Activated CD8-positive, alpha-beta memory T cell treated with anti-CD3 and anti-CD28 coated beads for 24 hours (primary cell): ENCODE data around the gene HOXA10.

Experiments
- DNase-seq: peaks from one replicate; pipeline ENCODE4 v3.0.0-alpha.2; 2020

HOXA10 gene

GRCh38 chr7:27154901-27155815, 19.0 kb downstream of the HOXA10 start:
- DNase-seq = peak; percentile 75

GRCh38 chr7:27154369-27154768, 19.8 kb downstream of the HOXA10 start:
- peak; percentile 53 for DNase-seq

- DNase-seq = peak; percentile 46
These were observed 20.6 kb downstream of the HOXA10 start for GRCh38 chr7:27153526-27153925.

DNA sequence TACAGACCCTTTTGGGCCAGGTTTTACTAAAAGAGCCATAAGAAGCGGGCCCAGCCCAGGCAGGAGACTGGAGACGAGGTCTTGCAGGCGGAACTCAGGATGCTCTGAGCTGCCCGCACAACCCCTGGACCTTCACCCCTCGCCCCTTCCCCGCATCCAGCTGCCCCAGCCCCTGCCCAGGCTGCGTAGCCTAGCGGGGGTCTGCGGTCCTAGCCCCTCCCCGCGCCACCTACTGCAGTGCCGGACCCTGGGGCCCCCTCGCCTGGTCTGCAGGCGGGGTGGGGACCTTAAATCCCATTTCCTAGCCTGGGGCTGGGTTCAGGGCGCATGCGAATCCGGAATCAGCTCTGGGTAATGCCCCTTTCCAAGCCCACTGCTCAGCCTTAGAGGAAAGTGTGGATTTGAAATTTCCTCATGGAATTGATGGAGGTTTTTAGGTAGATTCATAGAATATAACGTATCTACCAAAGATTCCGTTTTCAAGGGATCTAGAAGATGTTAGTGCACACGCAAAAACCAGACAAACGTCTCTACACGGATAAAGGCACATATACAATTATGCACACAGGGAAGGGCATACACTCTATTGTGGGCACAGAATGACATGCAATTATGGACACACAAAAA, 21.2 kb downstream of the HOXA10 start:
- DNase-seq = no peak

DNA sequence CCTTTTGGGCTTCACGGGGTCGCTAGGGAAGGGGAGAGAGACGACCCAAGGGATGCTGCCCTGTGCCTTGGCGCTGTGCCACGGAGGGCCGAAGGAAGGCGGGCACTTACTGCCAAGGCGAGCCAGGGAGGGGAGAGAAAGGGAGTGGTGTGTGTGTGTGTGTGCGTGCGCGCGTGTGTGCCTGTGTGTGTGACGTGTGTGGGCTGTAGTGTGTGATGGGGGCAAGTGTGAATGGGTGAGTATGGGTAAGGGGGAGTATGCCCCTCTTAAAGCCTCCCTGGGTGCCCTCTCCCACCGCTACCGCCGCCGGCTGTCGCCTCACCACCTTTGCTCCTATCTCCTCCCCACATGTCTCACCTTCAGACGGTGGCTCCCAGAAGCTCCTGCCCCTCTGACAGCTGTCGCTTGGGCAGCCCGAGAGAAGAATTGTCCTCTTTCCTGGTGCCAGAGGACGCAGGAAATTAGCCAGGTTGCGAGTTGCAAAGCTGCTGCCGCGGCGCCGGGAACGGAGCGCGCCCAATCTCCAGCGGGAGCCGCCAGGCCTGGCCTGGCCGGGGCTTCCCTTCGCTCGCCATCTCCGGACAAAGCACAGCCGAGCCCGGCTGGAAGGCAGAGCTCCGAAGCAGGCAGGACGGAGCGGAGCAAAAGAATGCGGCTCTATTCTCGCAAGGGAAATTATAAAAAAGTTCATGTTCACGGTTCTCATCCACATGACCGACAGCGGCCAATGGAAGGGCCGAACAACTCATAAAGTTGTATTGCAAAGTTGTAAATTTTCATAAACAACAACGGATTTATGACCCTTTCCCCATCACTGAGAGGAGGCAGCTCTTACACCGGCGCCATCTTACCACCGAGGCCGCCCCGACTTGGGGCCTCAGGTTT, 21.9 kb downstream of the HOXA10 start, which contains the start of gene HOXA3:
TSS of gene HOXA3 (minus strand) at position 653 of the 885 bp plus-strand sequence. CDS start 41,943 bp downstream, outside the sequence.
- DNase-seq = peak; percentile 60

- peak; percentile 59 for DNase-seq
These were observed 22.7 kb downstream of the HOXA10 start for GRCh38 chr7:27151341-27151930.

- peak; percentile 87 for DNase-seq
These were observed 23.4 kb downstream of the HOXA10 start for GRCh38 chr7:27150568-27151340.

GRCh38 chr7:27149842-27150567, 24.1 kb downstream of the HOXA10 start:
- no peak for DNase-seq

GRCh38 chr7:27148756-27149641, 25.1 kb downstream of the HOXA10 start:
- DNase-seq = peak; percentile 54

- peak; percentile 57 for DNase-seq
These were observed 25.9 kb downstream of the HOXA10 start for GRCh38 chr7:27148031-27148755.

DNA sequence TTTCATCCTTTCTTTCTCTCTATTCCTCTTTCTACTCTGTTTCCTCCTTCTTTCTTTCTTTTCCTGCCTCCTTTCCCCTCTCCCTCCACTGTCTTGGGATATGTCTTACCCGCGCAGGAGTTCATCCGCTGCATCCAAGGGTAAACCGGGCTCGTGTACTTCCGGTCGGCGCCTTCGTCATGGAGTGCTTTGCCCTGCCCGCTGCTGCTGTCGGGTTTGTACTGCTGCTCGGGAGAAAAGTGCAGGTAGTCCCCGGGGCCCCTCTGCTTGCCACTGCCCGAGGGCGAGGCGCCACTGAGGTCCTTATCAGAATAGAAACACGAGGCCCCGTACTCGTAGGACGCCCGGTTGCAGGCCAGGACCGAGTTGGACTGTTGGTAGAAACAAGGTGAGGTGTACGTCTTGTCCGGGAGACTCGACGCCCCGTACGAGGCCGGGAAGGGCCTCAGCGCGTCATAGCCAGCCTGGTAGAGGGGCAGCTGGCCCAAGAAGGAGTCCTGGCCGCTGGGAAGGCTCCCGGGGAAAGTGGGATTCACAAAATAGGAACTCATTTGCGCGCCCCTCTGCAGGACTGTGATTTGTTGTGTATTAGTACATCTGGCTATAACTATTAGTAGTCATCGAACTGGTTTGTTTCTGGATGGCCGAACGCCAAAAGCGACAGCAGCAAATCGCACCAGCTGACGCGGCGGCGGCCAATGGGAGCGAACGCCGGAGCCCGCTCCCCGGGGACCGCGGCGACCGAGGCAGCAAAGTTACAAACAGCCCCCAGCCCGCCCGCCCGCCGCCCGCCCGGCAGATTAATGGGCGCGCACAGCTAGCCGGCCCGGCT, 26.7 kb downstream of the HOXA10 start, which contains the start of gene HOXA6:
TSS of gene HOXA6 (minus strand) at position 576 of the 832 bp plus-strand sequence. CDS start at position 551, 25 bp downstream.
- peak; percentile 56 for DNase-seq

DNA sequence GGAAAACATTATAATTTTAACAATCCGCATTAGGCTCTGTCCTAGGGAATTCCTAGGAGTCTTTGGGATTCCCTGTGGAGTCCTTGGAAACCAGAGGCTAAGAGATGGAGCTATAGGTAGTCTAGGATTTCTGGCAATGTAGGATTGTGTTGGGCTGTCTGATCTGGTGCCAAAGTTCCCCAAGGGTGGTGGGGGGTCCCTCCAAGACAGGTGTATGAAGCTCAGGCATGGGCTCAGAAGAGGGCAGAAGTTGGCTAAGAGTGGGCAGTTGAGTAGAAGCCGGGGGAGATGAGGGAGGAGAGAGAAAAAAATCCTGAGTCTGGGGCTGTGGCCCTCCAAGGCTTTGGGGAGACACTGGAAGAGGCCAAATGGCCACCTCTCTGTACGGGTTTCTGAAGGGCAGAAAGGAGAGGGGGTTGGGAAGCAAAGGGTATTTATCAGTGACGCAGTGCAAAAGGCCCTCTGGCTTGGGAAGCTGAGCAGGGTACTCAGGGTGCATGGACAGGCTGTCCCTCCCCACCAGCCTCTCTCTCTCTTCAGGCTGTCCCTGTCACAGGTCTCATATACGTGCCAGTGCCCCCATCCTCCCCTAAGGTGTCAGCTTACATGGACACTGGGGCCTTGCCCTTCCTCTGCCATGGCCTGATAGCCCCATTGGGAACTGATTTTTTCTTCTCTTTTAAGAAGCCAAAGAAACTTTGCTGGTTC, 27.5 kb downstream of the HOXA10 start:
- peak; percentile 54 for DNase-seq

DNA sequence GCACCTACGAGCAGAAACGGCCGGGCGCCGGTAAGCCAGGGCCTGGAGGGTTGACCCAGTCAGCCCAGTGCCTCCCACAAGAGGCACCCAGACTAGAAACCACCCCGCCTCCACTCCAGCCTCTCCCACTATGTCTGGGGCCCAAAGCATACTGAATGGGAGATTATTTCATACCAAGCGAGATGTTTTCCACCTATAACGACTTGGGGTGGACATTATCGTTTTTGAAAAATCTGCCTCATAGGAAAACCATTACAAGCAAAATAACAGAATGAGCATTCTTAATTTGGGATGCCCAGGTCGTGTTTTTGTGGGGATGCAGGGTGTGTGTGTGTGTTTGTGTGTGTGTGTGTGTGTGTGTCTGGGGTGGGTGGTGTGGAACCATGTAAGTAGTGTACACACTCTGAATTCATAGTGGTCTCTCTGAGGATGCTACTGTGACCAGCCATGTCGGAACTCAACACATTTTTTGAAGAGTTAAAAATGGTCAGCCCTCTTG, 28.2 kb downstream of the HOXA10 start:
- peak; percentile 32 for DNase-seq

DNA sequence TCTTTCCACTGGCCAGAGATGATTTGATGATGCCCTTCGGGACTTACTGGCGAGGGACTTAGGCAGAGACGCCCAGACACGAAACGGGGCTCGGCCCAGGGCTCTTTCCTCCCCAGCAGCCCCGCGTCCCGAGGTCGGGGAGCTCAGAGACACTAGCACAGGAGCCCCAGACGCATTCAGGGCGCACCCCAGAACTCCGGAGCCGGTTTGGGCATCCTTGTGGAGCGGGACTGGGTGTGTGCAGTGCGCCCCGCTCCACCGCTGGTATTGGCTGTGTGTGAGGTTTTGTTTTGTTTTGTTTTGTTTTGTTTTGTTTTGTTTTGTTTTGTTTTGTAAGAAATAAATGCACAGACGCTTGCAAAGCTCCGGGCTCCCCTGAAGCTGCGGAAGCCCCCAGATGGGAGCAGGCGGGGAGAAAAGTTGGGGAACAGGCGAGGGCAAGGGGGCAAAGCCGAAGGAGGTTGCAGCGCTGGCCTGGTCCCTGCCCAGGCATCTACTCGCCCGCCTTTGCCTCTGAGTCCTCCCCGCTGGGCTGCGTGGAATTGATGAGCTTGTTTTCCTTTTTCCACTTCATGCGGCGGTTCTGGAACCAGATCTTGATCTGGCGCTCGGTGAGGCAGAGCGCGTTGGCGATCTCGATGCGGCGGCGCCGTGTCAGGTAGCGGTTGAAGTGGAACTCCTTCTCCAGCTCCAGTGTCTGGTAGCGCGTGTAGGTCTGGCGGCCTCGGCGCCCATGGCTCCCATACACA, 28.8 kb downstream of the HOXA10 start:
- DNase-seq = no peak

GRCh38 chr7:27144781-27145164, 29.3 kb downstream of the HOXA10 start:
- no peak for DNase-seq

- DNase-seq = no peak
These were observed 30.0 kb downstream of the HOXA10 start for GRCh38 chr7:27143950-27144780.
